KOPT-K1 (cell line): ENCODE results near the gene PARP8.
"Not testable (repeated sequence)": the region's sequence is repeated elsewhere in the genome, so short reads cannot be mapped to it uniquely, and the experiment has no call there.

Experiments used
- H3K27ac ChIP-seq: fragments of 200-600 bp; sonication (generic); 2 replicates; pipeline ENCODE4 v1.5.1; 2016; ENCODE audit warnings: antibody characterized with exemption, mild to moderate bottlenecking, low read depth, low read length; ENCODE audit not compliant: poor library complexity, severe bottlenecking
- H3K36me3 ChIP-seq: fragments of 200-600 bp; sonication (generic); 2 replicates; pipeline ENCODE4 v1.5.1; 2017; ENCODE audit warnings: antibody characterized with exemption, mild to moderate bottlenecking, low read length, moderate library complexity; ENCODE audit not compliant: insufficient read depth
- H3K9me3 ChIP-seq: fragments of 200-600 bp; sonication (generic); 2 replicates; pipeline ENCODE4 v1.5.1; 2017; ENCODE audit warnings: antibody characterized with exemption, low read length, mild to moderate bottlenecking; ENCODE audit not compliant: insufficient read depth, poor library complexity, severe bottlenecking

The PARP8 gene

DNA sequence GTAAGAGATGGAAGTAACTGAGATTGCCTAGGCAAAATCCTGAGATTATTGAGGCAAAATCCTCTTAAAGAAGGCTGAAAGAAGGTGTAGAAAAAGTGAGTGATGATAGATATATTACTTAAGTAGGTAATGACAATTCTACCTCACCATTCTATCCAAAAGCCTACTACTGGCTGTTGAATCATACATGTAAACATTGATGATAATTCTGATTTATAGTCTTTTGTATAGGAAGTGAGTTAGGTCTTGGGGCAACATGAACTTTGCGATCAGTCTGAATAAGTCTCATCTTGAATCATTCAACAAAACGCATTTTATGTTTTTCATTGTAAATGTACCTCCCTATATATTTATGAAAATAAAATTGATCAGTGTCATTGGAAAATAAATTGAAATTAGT, 99.6 kb downstream of the PARP8 start:
- peaks cover 26% of the 10 kb centered on the region for H3K36me3 ChIP-seq
- H3K9me3 ChIP-seq: no peaks in the 10 kb centered on the region
- no peak overlapping the region for H3K27ac ChIP-seq

- Histone ChIP-seq H3K36me3 (peaks cover 26% of the 10 kb centered on the region), H3K9me3 (no peaks in the 10 kb centered on the region), H3K27ac (no peak overlapping the region)
Observed at GRCh38 chr5:50766462-50766861, 100.0 kb downstream of the PARP8 start.

DNA sequence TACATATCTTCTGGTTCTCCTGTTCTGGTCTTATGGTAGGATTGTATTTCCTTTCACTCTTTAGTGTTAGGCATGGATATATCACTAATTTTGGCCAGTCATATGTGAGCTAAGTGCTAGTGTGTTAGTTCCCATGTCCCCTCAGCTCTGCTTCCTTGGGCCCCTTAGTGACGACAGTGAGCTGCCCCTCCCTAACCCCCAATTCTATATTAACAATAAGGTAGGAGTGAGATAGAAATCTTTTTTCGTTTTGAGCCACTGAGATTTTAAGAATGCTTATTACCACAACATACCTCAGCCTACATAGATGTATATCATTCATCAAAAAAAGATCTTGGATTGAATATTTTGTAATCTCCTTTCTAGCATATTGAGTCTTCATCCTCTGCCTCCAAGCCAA, 100.5 kb downstream of the PARP8 start:
- Histone ChIP-seq H3K9me3 (no peaks in the 10 kb centered on the region), H3K36me3 (peaks cover 28% of the 10 kb centered on the region), H3K27ac (no peak overlapping the region)

- H3K36me3 ChIP-seq: peaks cover 28% of the 10 kb centered on the region
- H3K9me3 ChIP-seq: peaks cover 6% of the 10 kb centered on the region
- no peak overlapping the region for H3K27ac ChIP-seq
Observed at GRCh38 chr5:50767588-50767987, 101.2 kb downstream of the PARP8 start.

DNA sequence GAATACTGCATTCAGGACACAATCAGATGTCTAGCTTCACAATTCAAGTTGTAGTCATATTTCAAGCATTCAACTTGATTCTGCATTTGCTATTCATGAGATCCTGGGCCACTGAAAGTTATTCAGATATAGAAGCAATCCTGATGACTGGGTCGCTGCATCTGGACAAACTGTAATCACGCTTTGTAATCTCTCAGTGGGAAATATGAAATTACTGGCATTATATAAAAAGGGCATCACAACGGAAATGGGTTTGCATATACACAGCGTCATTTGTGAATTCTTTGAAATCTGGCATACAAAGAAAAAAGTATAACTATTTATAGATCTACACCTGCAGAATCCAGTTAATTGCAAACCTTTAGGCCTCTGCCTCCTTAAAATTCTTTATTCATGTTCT, 102.2 kb downstream of the PARP8 start:
- Histone ChIP-seq H3K36me3 (peaks cover 30% of the 10 kb centered on the region), H3K9me3 (peaks cover 14% of the 10 kb centered on the region), H3K27ac (no peak overlapping the region)

- Histone ChIP-seq H3K27ac (no peak overlapping the region), H3K36me3 (peaks cover 18% of the 10 kb centered on the region), H3K9me3 (peaks cover 31% of the 10 kb centered on the region)
Observed at GRCh38 chr5:50770441-50770840, 104.0 kb downstream of the PARP8 start.

GRCh38 chr5:50774446-50775175, 108.2 kb downstream of the PARP8 start:
- Histone ChIP-seq H3K36me3 (peaks cover 30% of the 10 kb centered on the region), H3K9me3 (peaks cover 31% of the 10 kb centered on the region)
- not testable (repeated sequence) for H3K27ac ChIP-seq

DNA sequence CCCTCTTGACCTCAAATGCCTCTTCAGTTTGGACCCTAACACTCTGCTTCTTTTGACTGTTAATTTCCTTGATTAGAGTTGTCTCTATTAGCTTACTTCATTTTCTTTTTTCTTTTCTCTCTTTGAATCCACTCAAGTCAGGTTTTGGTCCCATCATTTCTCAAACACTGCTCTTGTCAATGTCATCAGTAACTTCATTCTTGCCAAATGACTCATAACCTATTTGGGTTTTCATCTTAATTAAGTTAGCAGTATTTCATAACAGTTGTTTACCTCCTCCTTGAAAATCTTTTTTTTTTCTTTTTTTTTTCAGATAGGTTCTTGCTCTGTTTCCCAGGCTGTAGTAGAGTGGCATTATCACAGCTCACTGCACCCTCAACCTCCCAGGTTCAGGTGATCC, 119.6 kb downstream of the PARP8 start:
- Histone ChIP-seq H3K27ac (no peak overlapping the region), H3K9me3 (peaks cover 10% of the 10 kb centered on the region), H3K36me3 (peaks cover 22% of the 10 kb centered on the region)

DNA sequence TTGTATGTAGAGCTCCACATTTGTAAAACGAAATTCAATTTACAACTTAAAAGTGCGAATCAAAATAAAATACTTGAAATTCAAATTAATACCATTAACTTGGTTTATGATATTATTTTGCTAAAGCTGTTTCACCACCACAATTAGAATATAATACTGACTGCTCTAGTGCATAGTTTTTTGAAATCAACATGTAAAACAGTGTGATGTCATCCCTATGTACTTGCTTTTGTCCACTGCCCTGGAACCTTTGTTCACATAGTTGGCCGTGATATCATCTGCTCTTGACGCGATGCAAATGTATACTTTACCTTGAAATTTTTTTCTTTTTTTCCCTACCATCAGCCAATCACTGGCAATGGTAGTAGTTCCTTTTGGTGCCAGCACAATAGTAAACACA, 125.4 kb downstream of the PARP8 start:
- H3K27ac ChIP-seq: no peak overlapping the region
- peaks cover 25% of the 10 kb centered on the region for H3K36me3 ChIP-seq
- no peaks in the 10 kb centered on the region for H3K9me3 ChIP-seq

DNA sequence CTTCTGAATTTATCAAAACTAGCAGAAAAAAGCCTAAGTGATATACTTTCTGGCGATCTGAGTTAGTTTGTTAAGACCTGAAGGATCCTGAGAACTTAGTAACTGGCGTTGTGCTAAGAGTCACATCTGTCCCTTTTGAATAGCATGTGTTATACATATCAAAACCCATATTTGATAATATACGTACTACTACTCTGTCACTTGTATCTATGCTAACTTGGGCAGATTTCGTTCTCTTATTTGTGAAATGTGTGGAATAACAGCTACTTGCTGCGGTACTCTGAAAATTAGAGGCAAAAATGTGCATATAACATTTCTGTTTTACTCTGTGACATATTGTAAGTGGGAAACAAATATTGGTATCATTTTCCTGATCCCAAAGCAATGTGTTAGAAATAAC, 126.4 kb downstream of the PARP8 start:
- no peaks in the 10 kb centered on the region for H3K9me3 ChIP-seq
- H3K36me3 ChIP-seq: peaks cover 25% of the 10 kb centered on the region
- no peak overlapping the region for H3K27ac ChIP-seq

- no peak overlapping the region for H3K27ac ChIP-seq
- peaks cover 19% of the 10 kb centered on the region; the same call in 1 of the 2 replicates for H3K36me3 ChIP-seq
- no peaks in the 10 kb centered on the region for H3K9me3 ChIP-seq
Observed at GRCh38 chr5:50794812-50795211, 128.4 kb downstream of the PARP8 start.

GRCh38 chr5:50798002-50798401, 131.6 kb downstream of the PARP8 start:
- Histone ChIP-seq H3K27ac (no peak overlapping the region), H3K36me3 (peaks cover 16% of the 10 kb centered on the region; the same call in 1 of the 2 replicates), H3K9me3 (peaks cover 11% of the 10 kb centered on the region)

- peaks cover 22% of the 10 kb centered on the region for H3K36me3 ChIP-seq
Observed at GRCh38 chr5:50799596-50799995, 133.2 kb downstream of the PARP8 start.

GRCh38 chr5:50800410-50800809, 134.0 kb downstream of the PARP8 start:
- H3K36me3 ChIP-seq: peaks cover 15% of the 10 kb centered on the region
- H3K27ac ChIP-seq: no peak overlapping the region
- H3K9me3 ChIP-seq: peaks cover 25% of the 10 kb centered on the region

More at GRCh38 chr5:50799596-50799995, 133.2 kb downstream of the PARP8 start:
- H3K9me3 ChIP-seq: peaks cover 25% of the 10 kb centered on the region
- no peak overlapping the region for H3K27ac ChIP-seq

DNA sequence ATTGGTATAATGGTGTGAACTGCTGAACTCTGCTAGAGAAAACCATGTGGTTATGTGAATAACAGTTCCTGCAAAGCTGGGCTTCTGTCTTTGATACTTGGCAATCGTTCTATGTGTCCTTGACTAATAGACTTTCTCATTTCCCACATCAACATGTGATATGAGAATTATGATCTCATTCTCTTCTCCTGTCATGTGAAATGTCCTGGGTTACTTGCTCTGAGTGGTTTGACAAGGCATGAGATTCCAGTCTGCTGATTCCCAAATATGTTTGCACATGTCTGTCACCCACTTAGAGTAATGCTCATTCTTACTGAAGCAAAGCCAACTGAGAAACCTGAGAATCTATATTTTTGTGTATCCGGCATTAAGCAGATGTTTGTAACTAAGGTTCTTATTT, 141.2 kb downstream of the PARP8 start:
- Histone ChIP-seq H3K36me3 (peaks cover 15% of the 10 kb centered on the region), H3K27ac (no peak overlapping the region), H3K9me3 (peaks cover 24% of the 10 kb centered on the region)

- peaks cover 15% of the 10 kb centered on the region for H3K36me3 ChIP-seq
- no peak overlapping the region for H3K27ac ChIP-seq
- peaks cover 17% of the 10 kb centered on the region for H3K9me3 ChIP-seq
Observed at GRCh38 chr5:50808406-50808805, 142.0 kb downstream of the PARP8 start.
